ENCODE data around the gene B3GALT4. TPM values are rescaled to one million over a fixed set of nuclear protein-coding genes. Genes with fewer than 3 reads are reported as not detected.
A peak's percentile ranks its signal among the peaks of the same experiment; 100 is the strongest.

B3GALT4 gene
- total RNA-seq, 1 donor from 2014 or later: 6.5 TPM

GRCh38 chr6:33288921-33289783 lies 12.2 kb downstream of the B3GALT4 start, which contains the start of the genes PFDN6 and WDR46:
PFDN6 (plus strand) TSS chr6:33289601; CDS start chr6:33289857, 256 bp downstream.
WDR46 (minus strand) TSS chr6:33289239; CDS start chr6:33289170, 69 bp downstream.
- Mint-ChIP-seq H3K4me3 (ENCODE audit: low read depth) (peak within 1 kb of the TSS; percentile 98), H3K36me3 (ENCODE audit: low read depth) (peaks cover 55% of the 10 kb centered on the region), H3K4me1 (ENCODE audit: low read depth) (peaks cover 25% of the 10 kb centered on the region), H3K27ac (peak within 1 kb of the TSS; percentile 88), H3K27me3 (ENCODE audit: low read depth) (no peaks in the 10 kb centered on the region), H3K9me3 (no peaks in the 10 kb centered on the region)
- DNase-seq (ENCODE audit: low spot score): peak; percentile 83
- intact Hi-C loops (cut with micrococcal nuclease): loop anchor here (1.0 kb wide), 3 partner anchors 10 to 18 kb away; partner anchors contain the start of genes B3GALT4 and VPS52

DNA sequence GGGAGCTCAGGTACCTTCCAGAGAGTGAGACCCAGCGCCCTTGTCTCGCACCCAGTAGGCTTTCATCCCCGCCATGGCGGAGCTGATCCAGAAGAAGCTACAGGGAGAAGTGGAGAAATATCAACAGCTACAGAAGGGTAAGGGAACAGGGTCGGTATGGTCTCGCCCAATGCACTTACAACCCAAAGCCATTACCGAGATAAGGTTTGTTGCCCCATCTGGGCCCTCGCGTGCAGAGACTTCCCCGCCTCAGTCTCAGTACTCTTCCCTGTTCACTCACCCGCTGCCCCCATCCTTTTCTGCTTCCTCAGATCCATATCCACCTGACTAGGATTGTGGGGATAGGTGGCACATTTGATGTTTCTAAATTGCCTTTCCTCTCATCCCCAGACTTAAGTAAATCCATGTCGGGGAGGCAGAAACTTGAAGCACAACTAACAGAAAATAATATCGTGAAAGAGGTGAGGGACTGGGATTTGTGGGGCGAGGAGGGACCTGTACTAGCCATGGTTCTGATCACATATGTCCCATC lies 12.9 kb downstream of the B3GALT4 start:
- intact Hi-C loops (cut with micrococcal nuclease): loop anchor here (1.0 kb wide), 3 partner anchors 9 to 19 kb away; partner anchors contain the start of genes B3GALT4 and VPS52
- H3K27ac Mint-ChIP-seq: peak overlapping the region; percentile 88

GRCh38 chr6:33290459-33290858 lies 13.5 kb downstream of the B3GALT4 start:
- Mint-ChIP-seq H3K27me3 (ENCODE audit: low read depth) (no peaks in the 10 kb centered on the region), H3K36me3 (ENCODE audit: low read depth) (peaks cover 53% of the 10 kb centered on the region), H3K27ac (peak overlapping the region; percentile 2), H3K9me3 (no peaks in the 10 kb centered on the region), H3K4me1 (ENCODE audit: low read depth) (peaks cover 25% of the 10 kb centered on the region), H3K4me3 (ENCODE audit: low read depth) (peak overlapping the region; percentile 98)
- intact Hi-C loops (cut with micrococcal nuclease): no loop called here
- DNase-seq (ENCODE audit: low spot score): no peak

More for the DNA sequence above, 12.9 kb downstream of the B3GALT4 start:
- Mint-ChIP-seq H3K4me3 (ENCODE audit: low read depth) (peak overlapping the region; percentile 98), H3K36me3 (ENCODE audit: low read depth) (peaks cover 52% of the 10 kb centered on the region), H3K27me3 (ENCODE audit: low read depth) (no peaks in the 10 kb centered on the region), H3K9me3 (no peaks in the 10 kb centered on the region), H3K4me1 (ENCODE audit: low read depth) (peaks cover 25% of the 10 kb centered on the region)
- DNase-seq (ENCODE audit: low spot score): no peak

GRCh38 chr6:33292996-33293682 lies 16.2 kb downstream of the B3GALT4 start:
- Mint-ChIP-seq H3K9me3 (no peaks in the 10 kb centered on the region), H3K27me3 (ENCODE audit: low read depth) (no peaks in the 10 kb centered on the region), H3K27ac (no peak overlapping the region), H3K4me1 (ENCODE audit: low read depth) (peaks cover 16% of the 10 kb centered on the region), H3K4me3 (ENCODE audit: low read depth) (no peak overlapping the region), H3K36me3 (ENCODE audit: low read depth) (peaks cover 43% of the 10 kb centered on the region)
- intact Hi-C loops (cut with micrococcal nuclease): no loop called here
- no peak for DNase-seq (ENCODE audit: low spot score)

DNA sequence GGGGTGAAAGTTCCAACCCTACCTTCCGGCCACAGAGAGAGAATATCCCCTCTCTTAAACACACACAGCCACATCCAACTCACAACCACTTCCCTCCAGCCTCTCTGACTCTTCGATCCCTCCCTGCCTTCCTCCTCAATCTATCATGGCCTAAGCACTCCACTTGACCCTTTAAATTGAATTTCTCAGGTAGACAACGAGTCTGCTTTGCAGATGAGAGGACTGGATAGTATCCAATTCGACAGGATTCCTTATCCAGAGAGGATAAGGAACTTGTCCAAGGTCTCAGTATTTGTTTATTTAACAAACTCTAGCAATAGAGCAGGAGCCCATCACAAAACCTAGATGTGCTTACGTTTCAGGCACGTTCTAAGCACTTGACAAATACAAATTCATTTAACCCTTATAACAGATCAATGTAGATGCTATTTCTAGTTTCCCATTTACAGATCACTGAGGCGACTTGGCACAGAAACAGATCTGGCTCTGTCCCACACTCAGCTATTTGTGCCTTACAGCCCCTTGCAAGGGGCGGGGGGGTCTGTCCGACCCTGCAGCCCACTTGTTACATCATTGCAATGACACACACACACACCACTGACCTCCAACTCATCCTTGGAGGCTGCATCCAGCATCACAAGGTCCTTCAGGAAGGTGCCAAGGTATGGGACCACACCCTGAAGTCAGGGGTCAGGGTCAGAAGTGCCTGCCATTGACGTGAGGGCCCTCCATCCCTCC lies 17.3 kb downstream of the B3GALT4 start:
- Mint-ChIP-seq H3K4me1 (ENCODE audit: low read depth) (peaks cover 16% of the 10 kb centered on the region), H3K27ac (no peak overlapping the region), H3K27me3 (ENCODE audit: low read depth) (no peaks in the 10 kb centered on the region), H3K4me3 (ENCODE audit: low read depth) (no peak overlapping the region), H3K36me3 (ENCODE audit: low read depth) (peaks cover 40% of the 10 kb centered on the region), H3K9me3 (no peaks in the 10 kb centered on the region)
- DNase-seq (ENCODE audit: low spot score): no peak
- intact Hi-C loops (cut with micrococcal nuclease): no loop called here

DNA sequence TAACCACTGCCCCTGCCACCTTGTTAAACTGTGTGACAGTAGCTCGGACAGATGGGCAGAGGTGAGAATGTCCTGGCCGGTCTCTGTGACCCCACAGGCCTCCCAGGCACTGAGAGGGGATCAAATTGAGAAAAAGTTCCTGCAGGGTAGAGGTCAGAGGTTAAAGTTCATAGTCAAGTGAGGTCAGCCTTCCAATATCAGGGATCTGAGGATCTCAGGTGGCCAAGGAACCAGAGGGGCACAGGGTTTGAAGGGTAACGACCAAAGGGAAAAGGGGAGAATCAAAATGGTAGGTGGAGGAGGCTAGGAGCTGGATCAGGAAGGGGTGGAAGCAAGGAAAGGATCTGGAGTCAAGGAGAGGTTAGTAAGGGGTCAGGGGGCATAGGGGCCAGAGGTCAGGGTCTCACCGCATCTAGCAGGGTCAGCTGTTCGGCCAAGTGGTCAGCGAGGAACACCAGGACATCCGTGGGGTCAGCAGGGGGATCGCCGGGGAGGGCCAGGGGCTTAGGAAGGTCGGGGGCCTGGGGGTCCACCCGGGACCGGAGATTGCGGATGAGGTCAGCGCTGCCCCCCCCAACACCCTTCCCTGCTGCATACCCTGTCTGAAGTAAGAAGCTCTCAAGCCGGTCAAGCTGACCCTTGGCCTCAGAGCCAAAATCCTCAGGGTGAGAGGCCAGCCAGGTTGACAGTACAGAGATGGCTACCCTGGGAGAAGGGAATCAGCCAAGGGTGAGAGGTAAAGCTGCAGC lies 18.9 kb downstream of the B3GALT4 start:
- intact Hi-C loops (cut with micrococcal nuclease): loop anchor here (5.0 kb wide), 2 partner anchors 97 to 122 kb away; partner anchors contain the start of genes CUTA and KIFC1
- H3K4me1 Mint-ChIP-seq (ENCODE audit: low read depth): peaks cover 19% of the 10 kb centered on the region
- no peaks in the 10 kb centered on the region for H3K27me3 Mint-ChIP-seq (ENCODE audit: low read depth)
- no peak overlapping the region for H3K4me3 Mint-ChIP-seq (ENCODE audit: low read depth)
- no peak for DNase-seq (ENCODE audit: low spot score)
- H3K27ac Mint-ChIP-seq: no peak overlapping the region
- peaks cover 47% of the 10 kb centered on the region for H3K36me3 Mint-ChIP-seq (ENCODE audit: low read depth)
- H3K9me3 Mint-ChIP-seq: no peaks in the 10 kb centered on the region

GRCh38 chr6:33296797-33297405 lies 20.0 kb downstream of the B3GALT4 start:
- Mint-ChIP-seq H3K9me3 (no peaks in the 10 kb centered on the region), H3K4me3 (ENCODE audit: low read depth) (peak overlapping the region; percentile 47), H3K27ac (no peak overlapping the region), H3K36me3 (ENCODE audit: low read depth) (peaks cover 50% of the 10 kb centered on the region), H3K4me1 (ENCODE audit: low read depth) (peaks cover 18% of the 10 kb centered on the region), H3K27me3 (ENCODE audit: low read depth) (no peaks in the 10 kb centered on the region)
- intact Hi-C loops (cut with micrococcal nuclease): loop anchor here (5.0 kb wide), 2 partner anchors 95 to 120 kb away; partner anchors contain the start of genes CUTA and KIFC1
- no peak for DNase-seq (ENCODE audit: low spot score)

DNA sequence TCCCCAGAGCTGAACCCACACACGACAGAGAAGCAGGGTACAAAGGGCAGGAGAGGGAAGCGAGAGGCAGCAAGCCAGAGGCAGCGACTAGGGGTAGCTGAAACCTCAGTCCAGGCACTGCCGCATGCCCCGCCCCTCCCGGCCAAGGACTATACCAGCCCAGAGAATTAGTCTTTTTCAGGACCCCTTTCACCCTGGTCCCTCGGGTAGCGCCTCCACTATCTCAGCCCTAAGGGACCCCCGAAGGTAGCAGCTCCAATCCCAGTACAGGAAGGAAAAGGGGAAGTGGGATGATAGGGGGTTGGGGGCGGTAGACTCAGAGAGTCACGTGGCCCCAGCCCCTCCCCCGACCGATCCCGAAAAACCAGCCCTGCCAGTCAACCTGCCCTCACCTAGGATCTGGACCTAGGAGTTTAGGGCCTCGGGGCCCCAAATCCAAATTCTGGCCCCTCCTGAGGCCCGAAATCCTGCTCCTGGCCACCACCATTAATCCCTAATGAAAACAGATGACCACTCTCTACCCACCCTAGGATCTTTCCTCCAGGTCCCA lies 20.6 kb downstream of the B3GALT4 start:
- no peaks in the 10 kb centered on the region for H3K9me3 Mint-ChIP-seq

GRCh38 chr6:33297956-33298772 lies 21.2 kb downstream of the B3GALT4 start:
- no peaks in the 10 kb centered on the region for H3K27me3 Mint-ChIP-seq (ENCODE audit: low read depth)
- peak; percentile 74 for DNase-seq (ENCODE audit: low spot score)
- H3K9me3 Mint-ChIP-seq: no peaks in the 10 kb centered on the region
- peaks cover 18% of the 10 kb centered on the region for H3K4me1 Mint-ChIP-seq (ENCODE audit: low read depth)
- peaks cover 52% of the 10 kb centered on the region for H3K36me3 Mint-ChIP-seq (ENCODE audit: low read depth)
- peak overlapping the region; percentile 93 for H3K4me3 Mint-ChIP-seq (ENCODE audit: low read depth)
- H3K27ac Mint-ChIP-seq: peak overlapping the region; percentile 99
- intact Hi-C loops (cut with micrococcal nuclease): loop anchor here (2.0 to 5.0 kb wide), 3 partner anchors 21 to 119 kb away; partner anchors contain the start of genes B3GALT4, CUTA and KIFC1

More for the DNA sequence above, 20.6 kb downstream of the B3GALT4 start:
- intact Hi-C loops (cut with micrococcal nuclease): loop anchor here (5.0 kb wide), 2 partner anchors 95 to 120 kb away; partner anchors contain the start of genes CUTA and KIFC1
- Mint-ChIP-seq H3K36me3 (ENCODE audit: low read depth) (peaks cover 51% of the 10 kb centered on the region), H3K27ac (no peak overlapping the region), H3K4me1 (ENCODE audit: low read depth) (peaks cover 18% of the 10 kb centered on the region), H3K4me3 (ENCODE audit: low read depth) (peak overlapping the region; percentile 47), H3K27me3 (ENCODE audit: low read depth) (no peaks in the 10 kb centered on the region)
- DNase-seq (ENCODE audit: low spot score): no peak

GRCh38 chr6:33298773-33299236 lies 21.9 kb downstream of the B3GALT4 start, which contains the start of gene RGL2:
RGL2 (minus strand) TSS chr6:33298942; CDS start chr6:33298610, 332 bp downstream.
- Mint-ChIP-seq H3K36me3 (ENCODE audit: low read depth) (peaks cover 58% of the 10 kb centered on the region), H3K27ac (peak within 1 kb of the TSS; percentile 99), H3K9me3 (no peaks in the 10 kb centered on the region), H3K4me1 (ENCODE audit: low read depth) (peaks cover 21% of the 10 kb centered on the region), H3K4me3 (ENCODE audit: low read depth) (peak within 1 kb of the TSS; percentile 93), H3K27me3 (ENCODE audit: low read depth) (no peaks in the 10 kb centered on the region)
- DNase-seq (ENCODE audit: low spot score): peak; percentile 54
- intact Hi-C loops (cut with micrococcal nuclease): loop anchor here (1.0 to 5.0 kb wide), 5 partner anchors 10 to 118 kb away; partner anchors contain the start of genes B3GALT4, CUTA, KIFC1 and PFDN6
